Activated T-helper 1 cell treated with anti-CD3 and anti-CD28 coated beads, Interleukin-2, amount 50 U/mL, for 16 hours (primary cell): ENCODE results near the gene TRIM65.

Experiments used
- DNase-seq, 2 donors: peaks; one replicate each; pipeline ENCODE4 v3.0.0-alpha.2; 2020; ENCODE audit warnings: low read depth in 1 of 2, low spot score in 1 of 2

TRIM65 gene

GRCh38 chr17:75917917-75918445 is 21.2 kb upstream of the TRIM65 start:
- DNase-seq, result no peak

GRCh38 chr17:75917141-75917916 is 20.6 kb upstream of the TRIM65 start:
- no peak for DNase-seq

GRCh38 chr17:75915268-75915667 is 18.5 kb upstream of the TRIM65 start:
- no peak for DNase-seq

GRCh38 chr17:75914643-75915267 is 18.0 kb upstream of the TRIM65 start:
- no peak for DNase-seq

- no peak for DNase-seq
These were observed 16.9 kb upstream of the TRIM65 start for GRCh38 chr17:75913537-75914210.

GRCh38 chr17:75910699-75911098 is 13.9 kb upstream of the TRIM65 start:
- DNase-seq, result no peak

GRCh38 chr17:75909812-75910274 is 13.1 kb upstream of the TRIM65 start:
- no peak for DNase-seq

- no peak for DNase-seq
These were observed 12.5 kb upstream of the TRIM65 start for GRCh38 chr17:75909051-75909811.

- DNase-seq, result no peak
These were observed 11.4 kb upstream of the TRIM65 start for GRCh38 chr17:75908201-75908600.

- no peak for DNase-seq
These were observed 9.6 kb upstream of the TRIM65 start for GRCh38 chr17:75906143-75906884.

- peak; percentile 87 to 96 for DNase-seq
These were observed 8.2 kb upstream of the TRIM65 start, which contains the start of gene MRPL38 for GRCh38 chr17:75904749-75905521. Gene MRPL38 (minus strand): TSS chr17:75904884. CDS start chr17:75904875, 9 bp downstream.

- DNase-seq, result no peak
These were observed 5.7 kb upstream of the TRIM65 start for GRCh38 chr17:75902406-75902805.

- DNase-seq, result no peak
These were observed 5.0 kb upstream of the TRIM65 start for GRCh38 chr17:75901727-75902126.

GRCh38 chr17:75900691-75901533 is 4.2 kb upstream of the TRIM65 start:
- DNase-seq, result no peak

GRCh38 chr17:75899767-75900468 is 3.2 kb upstream of the TRIM65 start:
- DNase-seq, result no peak

- no peak for DNase-seq
These were observed 2.6 kb upstream of the TRIM65 start for GRCh38 chr17:75899353-75899752.

- DNase-seq, result no peak
These were observed 2.0 kb upstream of the TRIM65 start for GRCh38 chr17:75898791-75899190.

- DNase-seq, result no peak
These were observed 1.3 kb upstream of the TRIM65 start for GRCh38 chr17:75898065-75898464.
